ENCODE measurements around the gene TMEM59L.

- TF ChIP-seq, protein P1, sequence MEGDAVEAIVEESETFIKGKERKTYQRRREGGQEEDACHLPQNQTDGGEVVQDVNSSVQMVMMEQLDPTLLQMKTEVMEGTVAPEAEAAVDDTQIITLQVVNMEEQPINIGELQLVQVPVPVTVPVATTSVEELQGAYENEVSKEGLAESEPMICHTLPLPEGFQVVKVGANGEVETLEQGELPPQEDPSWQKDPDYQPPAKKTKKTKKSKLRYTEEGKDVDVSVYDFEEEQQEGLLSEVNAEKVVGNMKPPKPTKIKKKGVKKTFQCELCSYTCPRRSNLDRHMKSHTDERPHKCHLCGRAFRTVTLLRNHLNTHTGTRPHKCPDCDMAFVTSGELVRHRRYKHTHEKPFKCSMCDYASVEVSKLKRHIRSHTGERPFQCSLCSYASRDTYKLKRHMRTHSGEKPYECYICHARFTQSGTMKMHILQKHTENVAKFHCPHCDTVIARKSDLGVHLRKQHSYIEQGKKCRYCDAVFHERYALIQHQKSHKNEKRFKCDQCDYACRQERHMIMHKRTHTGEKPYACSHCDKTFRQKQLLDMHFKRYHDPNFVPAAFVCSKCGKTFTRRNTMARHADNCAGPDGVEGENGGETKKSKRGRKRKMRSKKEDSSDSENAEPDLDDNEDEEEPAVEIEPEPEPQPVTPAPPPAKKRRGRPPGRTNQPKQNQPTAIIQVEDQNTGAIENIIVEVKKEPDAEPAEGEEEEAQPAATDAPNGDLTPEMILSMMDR (IDR thresholded peaks at IDR 0.05) = no peak
- no peak for TF ChIP-seq EZH2 (IDR thresholded peaks at IDR 0.05; ENCODE audit: borderline replicate concordance, insufficient read depth, low read depth, low read length, poor library complexity, severe bottlenecking)
These were observed 41.2 kb downstream of the TMEM59L start for GRCh38 chr19:18653853-18654252.
